ENCODE results near the gene PTK6. TPM values are rescaled to one million over a fixed set of nuclear protein-coding genes. Genes with fewer than 3 reads are reported as not detected.

The PTK6 gene
- total and polyA plus RNA-seq, 2 donors (not counting 1 experiment from before 2014, with no cell fraction given), result 0.17 TPM; not detected in 1

DNA sequence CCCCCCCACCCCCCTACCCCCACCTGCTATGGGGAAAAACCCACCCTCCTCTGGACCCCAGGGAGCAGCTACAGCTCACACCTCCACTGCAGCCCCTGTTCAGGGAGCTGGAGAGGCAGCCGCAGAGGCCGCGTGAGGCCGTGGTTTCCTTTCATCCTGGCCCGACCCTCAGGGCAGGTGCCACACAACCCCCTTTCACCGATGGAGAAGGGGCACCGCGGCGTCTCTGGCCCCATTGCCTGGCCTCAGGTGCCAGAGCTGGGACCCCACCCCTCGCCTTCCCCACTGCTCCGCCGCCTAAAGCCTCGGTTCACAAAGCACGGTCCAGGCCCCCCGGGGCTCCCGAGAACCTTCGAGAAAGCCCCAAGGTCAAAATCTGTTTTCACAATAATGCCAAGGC lies 52.9 kb downstream of the PTK6 start:
- Histone ChIP-seq H3K4me2 (ENCODE audit: extremely low read depth, insufficient read depth, low read length) (no peak overlapping the region), H3K9ac (ENCODE audit: insufficient read depth, low read length) (no peak overlapping the region), H3K4me3 (replicated peaks in 1 of 4; ENCODE audit: control extremely low read depth in 1 of 4, insufficient read depth in 1 of 4, low read depth in 3 of 4, low read length in 4 of 4) (no peak overlapping the region), H3K4me1 (ENCODE audit: control insufficient read depth, extremely low read depth, insufficient read depth, low read length) (no peaks in the 10 kb centered on the region), H3K27me3 (ENCODE audit: control insufficient read depth, insufficient read depth, low read length) (peaks cover 7% of the 10 kb centered on the region), H3K9me3 (ENCODE audit: control insufficient read depth, insufficient read depth, low read depth, low read length) (no peaks in the 10 kb centered on the region), H3K36me3 (ENCODE audit: control insufficient read depth, insufficient read depth, low read length) (no peaks in the 10 kb centered on the region), H3K79me2 (ENCODE audit: control insufficient read depth, insufficient read depth, low read length) (no peaks in the 10 kb centered on the region), H3K27ac (ENCODE audit: insufficient read depth, low read length) (no peak overlapping the region), H4K20me1 (ENCODE audit: control insufficient read depth, extremely low read depth, insufficient read depth, low read length) (no peaks in the 10 kb centered on the region), H2AFZ (ENCODE audit: low read length) (no peak overlapping the region)
- TF ChIP-seq, protein P1, sequence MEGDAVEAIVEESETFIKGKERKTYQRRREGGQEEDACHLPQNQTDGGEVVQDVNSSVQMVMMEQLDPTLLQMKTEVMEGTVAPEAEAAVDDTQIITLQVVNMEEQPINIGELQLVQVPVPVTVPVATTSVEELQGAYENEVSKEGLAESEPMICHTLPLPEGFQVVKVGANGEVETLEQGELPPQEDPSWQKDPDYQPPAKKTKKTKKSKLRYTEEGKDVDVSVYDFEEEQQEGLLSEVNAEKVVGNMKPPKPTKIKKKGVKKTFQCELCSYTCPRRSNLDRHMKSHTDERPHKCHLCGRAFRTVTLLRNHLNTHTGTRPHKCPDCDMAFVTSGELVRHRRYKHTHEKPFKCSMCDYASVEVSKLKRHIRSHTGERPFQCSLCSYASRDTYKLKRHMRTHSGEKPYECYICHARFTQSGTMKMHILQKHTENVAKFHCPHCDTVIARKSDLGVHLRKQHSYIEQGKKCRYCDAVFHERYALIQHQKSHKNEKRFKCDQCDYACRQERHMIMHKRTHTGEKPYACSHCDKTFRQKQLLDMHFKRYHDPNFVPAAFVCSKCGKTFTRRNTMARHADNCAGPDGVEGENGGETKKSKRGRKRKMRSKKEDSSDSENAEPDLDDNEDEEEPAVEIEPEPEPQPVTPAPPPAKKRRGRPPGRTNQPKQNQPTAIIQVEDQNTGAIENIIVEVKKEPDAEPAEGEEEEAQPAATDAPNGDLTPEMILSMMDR (conservative IDR thresholded peaks at IDR 0.05 in 1 of 2, IDR thresholded peaks at IDR 0.05 in 1 of 2; ENCODE audit: low read depth in 1 of 2, low read length in 2 of 2), result no peak
- TF ChIP-seq EZH2 (IDR thresholded peaks at IDR 0.05; ENCODE audit: low read length, missing control alignments), result no peak
- DNase-seq (ENCODE audit: low read depth in 2 of 2), result no peak

DNA sequence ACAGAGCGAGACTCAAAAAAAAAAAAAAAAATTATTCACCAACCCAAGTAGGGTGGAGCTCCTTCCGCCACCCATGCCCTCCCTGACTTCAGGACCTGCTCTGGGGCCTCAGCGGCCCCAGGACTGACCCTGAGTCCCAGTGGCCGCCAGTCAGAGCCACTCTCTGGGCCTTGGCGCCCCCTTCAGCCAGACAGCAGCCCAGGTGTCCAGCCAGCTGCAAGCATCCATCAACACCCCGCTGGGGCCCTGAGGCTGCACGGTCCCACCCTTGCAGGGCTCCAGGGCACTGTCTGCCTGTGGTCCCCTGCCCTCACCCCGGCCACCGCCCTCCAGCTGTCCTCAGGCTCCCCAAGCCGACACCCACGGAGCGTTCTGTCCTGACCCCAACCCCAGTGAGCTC lies 53.3 kb downstream of the PTK6 start:
- H2AFZ ChIP-seq (ENCODE audit: low read length), result no peak overlapping the region
- H3K79me2 ChIP-seq (ENCODE audit: control insufficient read depth, insufficient read depth, low read length), result no peaks in the 10 kb centered on the region
- H3K36me3 ChIP-seq (ENCODE audit: control insufficient read depth, insufficient read depth, low read length), result no peaks in the 10 kb centered on the region
- H3K9ac ChIP-seq (ENCODE audit: insufficient read depth, low read length), result no peak overlapping the region
- no peaks in the 10 kb centered on the region for H4K20me1 ChIP-seq (ENCODE audit: control insufficient read depth, extremely low read depth, insufficient read depth, low read length)
- no peak for DNase-seq (ENCODE audit: low read depth in 2 of 2)
- peaks cover 6% of the 10 kb centered on the region for H3K27me3 ChIP-seq (ENCODE audit: control insufficient read depth, insufficient read depth, low read length)
- no peak overlapping the region for H3K4me2 ChIP-seq (ENCODE audit: extremely low read depth, insufficient read depth, low read length)
- no peak overlapping the region for H3K4me3 ChIP-seq (replicated peaks in 1 of 4; ENCODE audit: control extremely low read depth in 1 of 4, insufficient read depth in 1 of 4, low read depth in 3 of 4, low read length in 4 of 4)
- H3K4me1 ChIP-seq (ENCODE audit: control insufficient read depth, extremely low read depth, insufficient read depth, low read length), result no peaks in the 10 kb centered on the region
- no peaks in the 10 kb centered on the region for H3K9me3 ChIP-seq (ENCODE audit: control insufficient read depth, insufficient read depth, low read depth, low read length)
- TF ChIP-seq EZH2 (IDR thresholded peaks at IDR 0.05; ENCODE audit: low read length, missing control alignments), result no peak
- TF ChIP-seq, protein P1 (conservative IDR thresholded peaks at IDR 0.05 in 1 of 2, IDR thresholded peaks at IDR 0.05 in 1 of 2; ENCODE audit: low read depth in 1 of 2, low read length in 2 of 2), result no peak
- H3K27ac ChIP-seq (ENCODE audit: insufficient read depth, low read length), result no peak overlapping the region

DNA sequence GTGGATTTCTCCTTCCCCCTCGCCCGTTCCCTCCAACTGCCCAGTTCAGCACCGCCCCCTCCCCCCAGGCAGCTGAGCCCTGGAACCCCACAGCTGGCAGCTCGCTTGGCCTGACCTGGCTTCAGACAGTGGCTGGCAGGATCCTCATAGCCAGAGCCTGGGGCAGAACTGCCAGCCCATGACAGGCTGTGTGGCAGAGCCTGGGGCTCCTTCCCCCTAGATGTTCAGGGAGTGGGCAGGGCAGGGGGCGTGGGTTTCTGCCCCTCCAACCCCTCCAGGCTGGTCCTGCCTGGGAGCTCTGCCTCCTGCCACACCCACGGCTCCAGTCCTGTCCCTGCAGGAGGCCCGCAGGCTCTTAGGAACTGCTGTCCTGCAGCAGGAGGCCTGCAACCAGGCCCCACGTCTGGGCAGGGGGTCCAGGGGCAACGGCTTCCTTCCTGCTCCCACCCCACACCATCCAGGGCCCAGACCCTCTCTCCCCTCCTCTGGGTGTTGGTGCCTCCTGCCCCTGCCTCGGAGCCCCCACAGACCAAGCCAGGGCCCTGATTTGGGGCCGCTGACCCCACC lies 55.1 kb downstream of the PTK6 start:
- Histone ChIP-seq H3K9ac (ENCODE audit: insufficient read depth, low read length) (no peak overlapping the region), H4K20me1 (ENCODE audit: control insufficient read depth, extremely low read depth, insufficient read depth, low read length) (no peaks in the 10 kb centered on the region), H3K79me2 (ENCODE audit: control insufficient read depth, insufficient read depth, low read length) (no peaks in the 10 kb centered on the region), H3K36me3 (ENCODE audit: control insufficient read depth, insufficient read depth, low read length) (no peaks in the 10 kb centered on the region), H3K4me2 (ENCODE audit: extremely low read depth, insufficient read depth, low read length) (no peak overlapping the region), H3K27me3 (ENCODE audit: control insufficient read depth, insufficient read depth, low read length) (no peaks in the 10 kb centered on the region), H3K9me3 (ENCODE audit: control insufficient read depth, insufficient read depth, low read depth, low read length) (no peaks in the 10 kb centered on the region), H3K4me3 (replicated peaks in 1 of 4; ENCODE audit: control extremely low read depth in 1 of 4, insufficient read depth in 1 of 4, low read depth in 3 of 4, low read length in 4 of 4) (no peak overlapping the region), H3K4me1 (ENCODE audit: control insufficient read depth, extremely low read depth, insufficient read depth, low read length) (no peaks in the 10 kb centered on the region), H2AFZ (ENCODE audit: low read length) (no peak overlapping the region), H3K27ac (ENCODE audit: insufficient read depth, low read length) (no peak overlapping the region)
- no peak for DNase-seq (ENCODE audit: low read depth in 2 of 2)
- no peak for TF ChIP-seq EZH2 (IDR thresholded peaks at IDR 0.05; ENCODE audit: low read length, missing control alignments)
- TF ChIP-seq, protein P1 (conservative IDR thresholded peaks at IDR 0.05 in 1 of 2, IDR thresholded peaks at IDR 0.05 in 1 of 2; ENCODE audit: low read depth in 1 of 2, low read length in 2 of 2), result no peak

Measured in fibroblast of lung (primary cell).